Trophoblast cell (in vitro differentiated cells and primary cell): ENCODE data around the gene DCP2.
A peak's percentile ranks its signal among the peaks of the same experiment; 100 is the strongest.

Source experiments
- DNase-seq, 2 donors: peaks; one replicate each; pipeline ENCODE4 v3.0.0-alpha.2; 2016
- H2AFZ ChIP-seq: 2 replicates; pipeline ENCODE4 v1.6.1; 2013; ENCODE audit warnings: low read length, moderate library complexity, mild to moderate bottlenecking; ENCODE audit not compliant: insufficient read depth, poor library complexity
- H2AK5ac ChIP-seq: 2 replicates; pipeline ENCODE4 v1.6.1; 2013; ENCODE audit warnings: mild to moderate bottlenecking, low read length
- H2BK120ac ChIP-seq: 2 replicates; pipeline ENCODE4 v1.6.1; 2013; ENCODE audit warnings: low read length, mild to moderate bottlenecking, moderate library complexity; ENCODE audit not compliant: insufficient read depth, poor library complexity
- H2BK12ac ChIP-seq: 2 replicates; pipeline ENCODE4 v1.6.1; 2013; ENCODE audit warnings: mild to moderate bottlenecking, low read length, moderate library complexity
- H2BK5ac ChIP-seq: 2 replicates; pipeline ENCODE4 v1.6.1; 2013; ENCODE audit warnings: low read length, low read depth, moderate library complexity, mild to moderate bottlenecking; ENCODE audit not compliant: poor library complexity
- H3K14ac ChIP-seq: 2 replicates; pipeline ENCODE4 v1.6.1; 2013; ENCODE audit warnings: mild to moderate bottlenecking, low read length
- H3K18ac ChIP-seq: 2 replicates; pipeline ENCODE4 v1.6.1; 2013; ENCODE audit warnings: mild to moderate bottlenecking, low read length
- H3K23ac ChIP-seq: 2 replicates; pipeline ENCODE4 v1.6.1; 2013; ENCODE audit warnings: low read length
- H3K27ac ChIP-seq: 2 replicates; pipeline ENCODE4 v1.5.1; 2013; ENCODE audit warnings: low read depth, mild to moderate bottlenecking, inconsistent platforms, low read length, moderate library complexity
- H3K27me3 ChIP-seq: 2 replicates; pipeline ENCODE4 v1.6.1; 2013; ENCODE audit warnings: inconsistent platforms, mild to moderate bottlenecking, low read length, moderate library complexity; ENCODE audit not compliant: insufficient read depth
- H3K36me3 ChIP-seq, 2 experiments: 1 replicate in 1 of 2; 2 replicates in 1 of 2; pipeline ENCODE4 v1.6.1; 2013; ENCODE audit warnings: low read length in 2 of 2, mild to moderate bottlenecking in 2 of 2, moderate library complexity in 1 of 2; ENCODE audit not compliant: insufficient read depth in 2 of 2, control insufficient read depth in 1 of 2
- H3K4ac ChIP-seq: 2 replicates; pipeline ENCODE4 v1.6.1; 2013; ENCODE audit warnings: low read depth, mild to moderate bottlenecking, low read length, moderate library complexity
- H3K4me1 ChIP-seq, 2 experiments: 1 replicate in 1 of 2; 2 replicates in 1 of 2; pipeline ENCODE4 v1.6.1; 2013; ENCODE audit warnings: low read length in 2 of 2, mild to moderate bottlenecking in 2 of 2, moderate library complexity in 1 of 2; ENCODE audit not compliant: insufficient read depth in 2 of 2, control insufficient read depth in 1 of 2
- H3K4me2 ChIP-seq: 2 replicates; pipeline ENCODE4 v1.6.1; 2013; ENCODE audit warnings: inconsistent platforms, mild to moderate bottlenecking, low read length, moderate library complexity
- H3K4me3 ChIP-seq: 2 replicates; pipeline ENCODE4 v1.5.1; 2013; ENCODE audit warnings: mild to moderate bottlenecking, low read depth, low read length, inconsistent platforms
- H3K79me1 ChIP-seq: one replicate; pipeline ENCODE4 v1.6.1; 2013; ENCODE audit warnings: low read length
- H3K79me2 ChIP-seq: 2 replicates; pipeline ENCODE4 v1.6.1; 2013; ENCODE audit warnings: low read length, mild to moderate bottlenecking; ENCODE audit not compliant: control insufficient read depth, insufficient read depth, poor library complexity
- H3K9ac ChIP-seq: 2 replicates; pipeline ENCODE4 v1.6.1; 2013; ENCODE audit warnings: mild to moderate bottlenecking, low read length
- H3K9me3 ChIP-seq: 2 replicates; pipeline ENCODE4 v1.6.1; 2013; ENCODE audit warnings: low read depth, mild to moderate bottlenecking, control low read depth, inconsistent platforms, low read length; ENCODE audit not compliant: insufficient read depth
- H4K12ac ChIP-seq: 2 replicates; pipeline ENCODE4 v1.6.1; 2013; ENCODE audit warnings: low read depth, mild to moderate bottlenecking, low read length, moderate library complexity
- H4K8ac ChIP-seq: 2 replicates; pipeline ENCODE4 v1.6.1; 2013; ENCODE audit warnings: low read depth, mild to moderate bottlenecking, low read length, moderate library complexity
- H4K91ac ChIP-seq: one replicate; pipeline ENCODE4 v1.6.1; 2013; ENCODE audit warnings: low read depth, mild to moderate bottlenecking, low read length, moderate library complexity
- WGBS: extraction: QIAGEN DNeasy Blood & Tissue Kit; methylation state at CpG from one replicate; pipeline ENCODE4 v1.1.7; 2013; ENCODE audit warnings: missing lambda C conversion rate; ENCODE audit not compliant: insufficient read length, insufficient coverage; ENCODE audit errors: extremely low coverage; 5-methylcytosine and 5-hydroxymethylcytosine counted together

DCP2 gene

DNA sequence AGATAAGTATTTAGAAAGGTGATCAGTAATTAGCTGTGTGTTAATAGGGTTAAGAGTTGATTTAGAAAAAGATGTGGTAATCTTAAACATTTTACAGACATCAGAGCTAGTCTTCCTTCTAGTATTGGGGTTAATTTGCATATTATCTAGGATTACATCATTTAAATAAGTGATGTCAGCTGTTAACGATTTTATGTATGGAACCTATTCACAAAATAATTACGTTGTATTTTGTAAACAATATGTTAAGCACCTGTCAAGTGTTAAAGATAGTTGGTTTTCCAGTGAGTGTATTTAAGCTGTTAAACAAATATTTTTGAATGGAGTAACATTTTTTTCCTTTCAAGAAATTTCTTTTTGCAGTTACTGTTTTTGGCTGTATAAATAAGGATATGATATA lies 2.2 kb downstream of the DCP2 start:
- Histone ChIP-seq H2BK12ac (no peak overlapping the region), H3K4ac (no peak overlapping the region), H2BK5ac (no peak overlapping the region), H3K18ac (no peak overlapping the region), H3K4me1 (peaks cover 3 to 5% of the 10 kb centered on the region in 2 experiments), H2AFZ (no peak overlapping the region), H3K23ac (no peak overlapping the region), H3K9me3 (no peaks in the 10 kb centered on the region), H3K27me3 (no peaks in the 10 kb centered on the region), H3K36me3 (peaks cover 0 to 2% of the 10 kb centered on the region in 2 experiments), H3K27ac (no peak overlapping the region), H4K91ac (no peak overlapping the region), H3K14ac (no peak overlapping the region), H3K79me1 (peaks cover 12% of the 10 kb centered on the region), H2BK120ac (no peak overlapping the region), H3K9ac (no peak overlapping the region), H3K79me2 (peaks cover 16% of the 10 kb centered on the region), H3K4me3 (no peak overlapping the region), H2AK5ac (no peak overlapping the region), H4K12ac (no peak overlapping the region), H3K4me2 (no peak overlapping the region), H4K8ac (no peak overlapping the region)
- WGBS = no CpG with 5 or more reads among the region's 2 CpGs
- DNase-seq = peak in 1 of 2 donors; percentile 41

DNA sequence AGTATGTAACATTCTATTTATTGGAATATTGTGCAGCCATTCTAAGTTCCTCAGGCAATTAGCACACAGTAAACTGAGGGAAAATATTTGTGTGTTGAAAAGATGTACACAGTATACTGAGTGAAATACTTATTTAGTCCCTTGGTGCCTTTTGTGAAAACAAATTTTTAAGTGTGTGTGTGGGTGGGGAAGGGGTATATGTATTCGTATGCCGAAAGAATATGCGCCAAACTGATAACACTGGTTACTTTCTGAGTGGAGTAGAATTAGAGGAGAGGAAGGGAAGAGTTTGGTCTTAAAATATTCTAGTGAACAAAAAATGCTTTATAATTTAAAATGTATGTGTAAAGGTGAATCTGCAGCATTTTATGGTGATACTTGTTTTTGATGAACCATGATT lies 3.1 kb downstream of the DCP2 start:
- no peak overlapping the region for H3K23ac ChIP-seq

DNA sequence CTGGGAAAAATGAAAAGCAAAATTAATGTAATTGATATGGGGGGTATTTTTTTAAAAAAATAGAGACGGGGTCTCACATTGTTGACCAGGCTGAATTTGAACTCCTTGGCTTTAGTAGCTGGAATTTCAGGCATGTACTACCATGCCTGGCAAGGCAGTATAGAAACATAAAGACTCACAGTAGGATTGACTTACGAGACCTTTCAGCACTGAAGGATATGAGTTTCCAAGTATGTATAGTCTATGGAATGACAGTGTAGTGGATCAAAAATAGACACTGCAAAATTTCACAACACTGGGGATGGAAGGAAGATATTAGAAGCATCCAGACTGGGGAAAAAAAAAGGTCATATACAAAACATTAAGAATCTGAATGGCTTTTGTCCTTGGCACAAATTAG lies 6.8 kb downstream of the DCP2 start:
- H3K79me1 ChIP-seq = no peaks in the 10 kb centered on the region
- H2BK5ac ChIP-seq = no peak overlapping the region
- H3K4me2 ChIP-seq = no peak overlapping the region
- no peaks in the 10 kb centered on the region for H3K9me3 ChIP-seq
- no peaks in the 10 kb centered on the region for H3K27me3 ChIP-seq
- no peak overlapping the region for H2BK120ac ChIP-seq
- DNase-seq = peak in 1 of 2 donors; percentile 11
- 100% methylated on average over 1 of the region's 2 CpGs for WGBS
- no peak overlapping the region for H3K4me3 ChIP-seq
- H2BK12ac ChIP-seq = no peak overlapping the region
- H2AK5ac ChIP-seq = no peak overlapping the region
- no peak overlapping the region for H2AFZ ChIP-seq
- H3K4ac ChIP-seq = peak overlapping the region; percentile 55
- H3K79me2 ChIP-seq = peaks cover 6% of the 10 kb centered on the region
- no peak overlapping the region for H3K18ac ChIP-seq
- no peak overlapping the region for H3K14ac ChIP-seq
- H3K27ac ChIP-seq = no peak overlapping the region
- H3K23ac ChIP-seq = no peak overlapping the region
- H4K91ac ChIP-seq = no peak overlapping the region
- H3K9ac ChIP-seq = no peak overlapping the region
- no peak overlapping the region for H4K8ac ChIP-seq
- H4K12ac ChIP-seq = no peak overlapping the region
- H3K4me1 ChIP-seq = no peaks in the 10 kb centered on the region
- H3K36me3 ChIP-seq = peaks cover 5 to 9% of the 10 kb centered on the region in 2 experiments

More for the DNA sequence above, 3.1 kb downstream of the DCP2 start:
- H3K27me3 ChIP-seq = no peaks in the 10 kb centered on the region
- H3K18ac ChIP-seq = no peak overlapping the region
- H2BK120ac ChIP-seq = no peak overlapping the region
- H2BK5ac ChIP-seq = no peak overlapping the region
- peaks cover 0 to 5% of the 10 kb centered on the region in 2 experiments for H3K36me3 ChIP-seq
- H4K8ac ChIP-seq = no peak overlapping the region
- H3K4me3 ChIP-seq = no peak overlapping the region
- no peaks in the 10 kb centered on the region for H3K9me3 ChIP-seq
- no peak overlapping the region for H3K14ac ChIP-seq
- H3K4me1 ChIP-seq = peaks cover 0 to 2% of the 10 kb centered on the region in 2 experiments
- H4K12ac ChIP-seq = no peak overlapping the region
- no peak overlapping the region for H3K4ac ChIP-seq
- WGBS = 100% methylated on average over 2 of the region's 3 CpGs
- H3K9ac ChIP-seq = no peak overlapping the region
- no peak overlapping the region for H2BK12ac ChIP-seq
- no peak for DNase-seq
- H3K79me2 ChIP-seq = peaks cover 18% of the 10 kb centered on the region
- H2AFZ ChIP-seq = no peak overlapping the region
- peaks cover 12% of the 10 kb centered on the region for H3K79me1 ChIP-seq
- H3K4me2 ChIP-seq = no peak overlapping the region
- no peak overlapping the region for H2AK5ac ChIP-seq
- H4K91ac ChIP-seq = no peak overlapping the region
- H3K27ac ChIP-seq = no peak overlapping the region

DNA sequence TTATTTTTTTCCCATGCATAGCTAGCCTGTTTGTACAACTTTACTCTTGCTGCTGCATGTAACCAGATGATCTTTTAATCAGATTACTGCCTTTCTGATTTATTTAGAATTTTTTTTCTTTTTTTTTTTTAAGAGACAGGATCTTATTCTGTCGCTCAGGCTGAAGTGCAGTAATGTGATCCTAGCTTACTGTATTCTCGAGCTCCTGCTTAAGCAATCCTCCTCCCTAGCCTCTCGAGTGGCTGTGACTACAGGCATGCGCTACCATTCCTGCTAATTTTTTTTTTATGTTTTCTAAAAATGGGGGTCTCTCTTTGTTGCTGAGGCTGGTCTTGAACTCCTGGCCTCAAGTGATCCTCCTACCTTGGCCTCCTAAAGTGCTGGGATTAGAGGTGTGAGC lies 9.6 kb downstream of the DCP2 start:
- no peak overlapping the region for H3K4me2 ChIP-seq
- H3K14ac ChIP-seq = no peak overlapping the region
- H4K91ac ChIP-seq = no peak overlapping the region
- H3K79me1 ChIP-seq = no peaks in the 10 kb centered on the region
- no peaks in the 10 kb centered on the region for H3K9me3 ChIP-seq
- H2AFZ ChIP-seq = no peak overlapping the region
- DNase-seq = no peak
- no peak overlapping the region for H2AK5ac ChIP-seq
- H4K8ac ChIP-seq = no peak overlapping the region
- no peak overlapping the region for H2BK5ac ChIP-seq
- no peak overlapping the region for H2BK120ac ChIP-seq
- peaks cover 5 to 7% of the 10 kb centered on the region in 2 experiments for H3K36me3 ChIP-seq
- no peak overlapping the region for H3K4me3 ChIP-seq
- no peak overlapping the region for H3K23ac ChIP-seq
- no peak overlapping the region for H4K12ac ChIP-seq
- no peak overlapping the region for H2BK12ac ChIP-seq
- no CpG with 5 or more reads among the region's 4 CpGs for WGBS
- no peaks in the 10 kb centered on the region for H3K4me1 ChIP-seq
- peak overlapping the region; percentile 86 for H3K4ac ChIP-seq
- H3K18ac ChIP-seq = no peak overlapping the region
- peaks cover 4% of the 10 kb centered on the region for H3K79me2 ChIP-seq
- H3K27me3 ChIP-seq = no peaks in the 10 kb centered on the region
- H3K9ac ChIP-seq = no peak overlapping the region
- no peak overlapping the region for H3K27ac ChIP-seq
